ENCODE results near the gene CADPS.
A peak's percentile ranks its signal among the peaks of the same experiment; 100 is the strongest.

The CADPS gene

DNA sequence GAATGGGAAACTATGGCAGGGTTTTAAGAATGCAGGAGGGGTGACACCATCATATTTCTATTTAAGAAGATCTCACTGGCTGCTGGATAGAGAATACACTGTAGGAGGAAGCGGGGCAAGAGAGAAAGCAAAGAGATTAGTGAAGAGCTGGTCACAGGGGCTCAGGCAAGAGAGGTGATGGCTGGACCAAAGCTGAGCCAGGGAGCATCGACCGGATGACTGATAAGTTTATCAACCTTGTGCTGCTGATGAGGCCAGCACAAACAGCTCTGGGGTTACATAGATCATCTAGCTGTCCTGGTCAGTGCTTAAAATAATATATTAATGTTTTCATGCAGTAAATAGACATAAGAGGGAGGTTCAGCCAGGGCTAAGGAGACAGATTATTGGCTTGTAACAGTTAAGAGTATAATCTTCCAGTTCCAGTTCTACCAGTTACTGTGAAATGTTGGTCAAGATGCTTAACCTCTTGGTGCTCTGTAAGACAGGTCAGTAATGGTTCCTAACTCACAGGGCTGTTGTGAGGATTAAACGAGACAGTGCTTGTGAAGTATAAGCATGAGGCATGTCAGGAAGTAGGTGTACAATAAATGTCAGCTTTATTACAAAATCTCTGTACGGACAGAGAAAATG is 300.8 kb downstream of the CADPS start:
- no peak for ATAC-seq
- no peak for TF ChIP-seq ZC3H10 (CRISPR knock-in tag; IDR thresholded peaks at IDR 0.05)
- TF ChIP-seq, protein P1, sequence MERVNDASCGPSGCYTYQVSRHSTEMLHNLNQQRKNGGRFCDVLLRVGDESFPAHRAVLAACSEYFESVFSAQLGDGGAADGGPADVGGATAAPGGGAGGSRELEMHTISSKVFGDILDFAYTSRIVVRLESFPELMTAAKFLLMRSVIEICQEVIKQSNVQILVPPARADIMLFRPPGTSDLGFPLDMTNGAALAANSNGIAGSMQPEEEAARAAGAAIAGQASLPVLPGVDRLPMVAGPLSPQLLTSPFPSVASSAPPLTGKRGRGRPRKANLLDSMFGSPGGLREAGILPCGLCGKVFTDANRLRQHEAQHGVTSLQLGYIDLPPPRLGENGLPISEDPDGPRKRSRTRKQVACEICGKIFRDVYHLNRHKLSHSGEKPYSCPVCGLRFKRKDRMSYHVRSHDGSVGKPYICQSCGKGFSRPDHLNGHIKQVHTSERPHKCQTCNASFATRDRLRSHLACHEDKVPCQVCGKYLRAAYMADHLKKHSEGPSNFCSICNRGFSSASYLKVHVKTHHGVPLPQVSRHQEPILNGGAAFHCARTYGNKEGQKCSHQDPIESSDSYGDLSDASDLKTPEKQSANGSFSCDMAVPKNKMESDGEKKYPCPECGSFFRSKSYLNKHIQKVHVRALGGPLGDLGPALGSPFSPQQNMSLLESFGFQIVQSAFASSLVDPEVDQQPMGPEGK (CRISPR knock-in tag; IDR thresholded peaks at IDR 0.05; ENCODE audit: borderline replicate concordance), result no peak
- no peak for TF ChIP-seq CSDC2 (CRISPR knock-in tag; IDR thresholded peaks at IDR 0.05)
- no peak for TF ChIP-seq TSHZ2 (CRISPR knock-in tag; IDR thresholded peaks at IDR 0.05)
- TF ChIP-seq ZNF565 (CRISPR knock-in tag; conservative IDR thresholded peaks at IDR 0.05; ENCODE audit: low read depth), result no peak
- TF ChIP-seq ISL1 (CRISPR knock-in tag; IDR thresholded peaks at IDR 0.05), result no peak
- no peak for TF ChIP-seq RARB (CRISPR knock-in tag; IDR thresholded peaks at IDR 0.05)
- no peak for TF ChIP-seq PPARA (CRISPR knock-in tag; IDR thresholded peaks at IDR 0.05; ENCODE audit: borderline replicate concordance)
- TF ChIP-seq SNAI2 (CRISPR knock-in tag; IDR thresholded peaks at IDR 0.05), result no peak
- TF ChIP-seq TCF4 (CRISPR knock-in tag; IDR thresholded peaks at IDR 0.05; ENCODE audit: borderline replicate concordance), result no peak
- TF ChIP-seq, protein P2, sequence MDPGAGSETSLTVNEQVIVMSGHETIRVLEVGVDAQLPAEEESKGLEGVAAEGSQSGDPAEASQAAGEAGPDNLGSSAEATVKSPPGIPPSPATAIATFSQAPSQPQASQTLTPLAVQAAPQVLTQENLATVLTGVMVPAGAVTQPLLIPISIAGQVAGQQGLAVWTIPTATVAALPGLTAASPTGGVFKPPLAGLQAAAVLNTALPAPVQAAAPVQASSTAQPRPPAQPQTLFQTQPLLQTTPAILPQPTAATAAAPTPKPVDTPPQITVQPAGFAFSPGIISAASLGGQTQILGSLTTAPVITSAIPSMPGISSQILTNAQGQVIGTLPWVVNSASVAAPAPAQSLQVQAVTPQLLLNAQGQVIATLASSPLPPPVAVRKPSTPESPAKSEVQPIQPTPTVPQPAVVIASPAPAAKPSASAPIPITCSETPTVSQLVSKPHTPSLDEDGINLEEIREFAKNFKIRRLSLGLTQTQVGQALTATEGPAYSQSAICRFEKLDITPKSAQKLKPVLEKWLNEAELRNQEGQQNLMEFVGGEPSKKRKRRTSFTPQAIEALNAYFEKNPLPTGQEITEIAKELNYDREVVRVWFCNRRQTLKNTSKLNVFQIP (CRISPR knock-in tag; IDR thresholded peaks at IDR 0.05; ENCODE audit: borderline replicate concordance, low read depth), result no peak
- TF ChIP-seq CREB5 (CRISPR knock-in tag; IDR thresholded peaks at IDR 0.05; ENCODE audit: low read depth), result no peak
- TF ChIP-seq TOX (CRISPR knock-in tag; IDR thresholded peaks at IDR 0.05; ENCODE audit: borderline replicate concordance), result no peak
- no peak for TF ChIP-seq GLIS3 (CRISPR knock-in tag; IDR thresholded peaks at IDR 0.05)
- no peak for TF ChIP-seq ZNF8 (CRISPR knock-in tag; IDR thresholded peaks at IDR 0.05)

DNA sequence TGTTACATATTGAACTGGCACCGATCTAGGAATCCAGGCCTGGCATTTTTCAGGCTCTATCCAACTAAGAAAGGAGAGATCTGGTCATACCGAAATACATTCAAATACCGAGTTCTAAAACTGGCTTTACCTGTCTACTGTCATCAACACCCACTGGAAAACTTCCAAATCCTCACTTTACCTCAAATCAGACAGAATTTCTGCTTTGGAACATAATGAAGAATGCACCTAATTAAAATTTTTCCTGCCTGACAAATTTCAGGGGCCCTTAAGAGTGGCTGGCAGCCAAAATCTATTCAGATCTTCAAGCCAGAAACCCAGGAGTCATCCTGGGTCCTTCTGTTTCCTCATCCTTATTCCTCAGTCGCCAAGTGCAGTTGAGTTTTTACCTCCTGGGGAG is 303.3 kb downstream of the CADPS start:
- TF ChIP-seq ISL1 (CRISPR knock-in tag; IDR thresholded peaks at IDR 0.05) (peak; percentile 94), ZC3H10 (CRISPR knock-in tag; IDR thresholded peaks at IDR 0.05) (no peak)

GRCh38 chr3:62570888-62571287 is 304.3 kb downstream of the CADPS start:
- TF ChIP-seq BACH2 (CRISPR knock-in tag; IDR thresholded peaks at IDR 0.05; ENCODE audit: borderline replicate concordance), result no peak
- no peak for TF ChIP-seq ZC3H10 (CRISPR knock-in tag; IDR thresholded peaks at IDR 0.05)
- TF ChIP-seq ZNF70 (CRISPR knock-in tag; IDR thresholded peaks at IDR 0.05), result no peak
- TF ChIP-seq ISL1 (CRISPR knock-in tag; IDR thresholded peaks at IDR 0.05), result no peak
- TF ChIP-seq TCF4 (CRISPR knock-in tag; IDR thresholded peaks at IDR 0.05; ENCODE audit: borderline replicate concordance), result no peak
- no peak for TF ChIP-seq ARNTL (CRISPR knock-in tag; IDR thresholded peaks at IDR 0.05; ENCODE audit: borderline replicate concordance, low read depth)
- no peak for TF ChIP-seq CSRNP3 (CRISPR knock-in tag; IDR thresholded peaks at IDR 0.05)
- no peak for TF ChIP-seq ESRRG (CRISPR knock-in tag; IDR thresholded peaks at IDR 0.05)
- no peak for TF ChIP-seq ZNF565 (CRISPR knock-in tag; conservative IDR thresholded peaks at IDR 0.05; ENCODE audit: low read depth)
- ATAC-seq, result no peak

More for the DNA sequence above, 303.3 kb downstream of the CADPS start:
- ATAC-seq, result no peak; the same call in 2 of the 3 replicates
